HepG2 (cell line): ENCODE data around the gene SSU72. TPM values are rescaled to one million over a fixed set of nuclear protein-coding genes. Genes with fewer than 3 reads are reported as not detected.

Experiments used
- BCL3 ChIP-seq: sonication (generic); formaldehyde crosslinking; IDR thresholded peaks from 2 replicates; pipeline ENCODE4 v1.5.1; 2020; ENCODE audit warnings: mild to moderate bottlenecking, missing genetic modification reagents, moderate library complexity
- NFYB ChIP-seq: sonication (generic); formaldehyde crosslinking; IDR thresholded peaks from 2 replicates; pipeline ENCODE4 v1.4.0; 2020; ENCODE audit warnings: missing genetic modification reagents
- NR2C2 ChIP-seq: sonication (generic); formaldehyde crosslinking; IDR thresholded peaks from 2 replicates; pipeline ENCODE4 v1.4.0; 2020; ENCODE audit warnings: missing genetic modification reagents, mild to moderate bottlenecking, moderate library complexity, borderline replicate concordance
- TARDBP ChIP-seq: sonication (generic); formaldehyde crosslinking; IDR thresholded peaks from 2 replicates; pipeline ENCODE4 v1.8.0; 2022; ENCODE audit warnings: mild to moderate bottlenecking, missing genetic modification reagents
- THAP11 ChIP-seq: IDR thresholded peaks from 2 replicates; pipeline ENCODE4 v1.6.1; 2016; ENCODE audit warnings: missing biosample characterization, missing genetic modification reagents
- ZHX2 ChIP-seq, 2 experiments: sonication (generic) in 1 of 2; formaldehyde crosslinking in 1 of 2; IDR thresholded peaks; 2 replicates each; pipeline versions ENCODE4 v1.6.1 to v1.9.0; 2014 to 2022; ENCODE audit warnings: antibody characterized with exemption in 1 of 2, borderline replicate concordance in 1 of 2, inconsistent platforms in 1 of 2, low read depth in 1 of 2, missing genetic modification reagents in 1 of 2
- ZMYM2 ChIP-seq: sonication (generic); formaldehyde crosslinking; IDR thresholded peaks from 2 replicates; pipeline ENCODE4 v1.8.0; 2022; ENCODE audit warnings: mild to moderate bottlenecking, missing genetic modification reagents
- ZNF451 ChIP-seq: sonication (generic); formaldehyde crosslinking; IDR thresholded peaks from 2 replicates; pipeline ENCODE4 v1.5.0; 2020; ENCODE audit warnings: mild to moderate bottlenecking, missing genetic modification reagents
- ZNF598 ChIP-seq: sonication (generic); formaldehyde crosslinking; IDR thresholded peaks from 2 replicates; pipeline ENCODE4 v1.5.1; 2020; ENCODE audit warnings: mild to moderate bottlenecking, missing genetic modification reagents, borderline replicate concordance
- ZNF616 ChIP-seq: sonication (generic); formaldehyde crosslinking; IDR thresholded peaks from 2 replicates; pipeline ENCODE4 v1.5.0; 2020; ENCODE audit warnings: low read depth, mild to moderate bottlenecking, missing genetic modification reagents
- ZNF639 ChIP-seq: conservative IDR thresholded peaks from 2 replicates; pipeline ENCODE4 v1.6.1; 2018; ENCODE audit warnings: missing genetic modification reagents
- ZNF646 ChIP-seq: sonication (generic); formaldehyde crosslinking; IDR thresholded peaks from 2 replicates; pipeline ENCODE4 v1.9.0; 2021; ENCODE audit warnings: mild to moderate bottlenecking, missing genetic modification reagents
- polyA plus RNA-seq, 8 experiments: library from polyadenylated mRNA; depleted of rRNA in 3 of 8; stranded (reverse) in 7 of 8; unstranded in 1 of 8; fragments of >200 nt; fragmentation: Illumina TruSeq in 4 of 8; extraction: Trizol in 4 of 8; gene quantifications; 2 replicates each; pipeline versions ENCODE4 v1.2.1 to v1.2.3, GENCODE V29; 2011 to 2016; ENCODE audit warnings: low read depth in 4 of 8, missing spikeins in 1 of 8, mixed read lengths in 1 of 8; ENCODE audit not compliant: insufficient read depth in 1 of 8
- total RNA-seq, 5 experiments: library from RNA; depleted of rRNA; stranded (reverse); fragments of >200 nt; fragmentation: Illumina TruSeq; extraction: Trizol; gene quantifications; 2 replicates each; pipeline ENCODE4 v1.2.3, GENCODE V29; 2016; ENCODE audit warnings: low read depth in 1 of 5

Gene SSU72
- total and polyA plus RNA-seq, 2 of the 13 experiments (the other 11 are each of a cell fraction or from before 2014, with no cell fraction given): 42.8 to 67.1 TPM

- peak; percentile 29; the same call in 1 of the 2 replicates for TF ChIP-seq BCL3 (CRISPR knock-in tag)
- 0 out of 2 replicates have a peak, but pooled peaks have one; percentile 42 for TF ChIP-seq ZNF616 (CRISPR knock-in tag)
- peak; percentile 59; the same call in 1 of the 2 replicates for TF ChIP-seq ZNF639 (CRISPR knock-in tag)
- TF ChIP-seq ZNF598 (CRISPR knock-in tag): peak; percentile 88
- TF ChIP-seq ZMYM2 (CRISPR knock-in tag): 0 out of 2 replicates have a peak, but pooled peaks have one; percentile 38
- 0 out of 2 replicates have a peak, but pooled peaks have one; percentile 39 for TF ChIP-seq ZNF451 (CRISPR knock-in tag)
- peak; percentile 20; the same call in 1 of the 2 replicates for TF ChIP-seq NFYB
- peak; percentile 100 for TF ChIP-seq ZHX2 (IDR thresholded peaks at IDR 0.05; ENCODE audit: low read depth)
- no peak for TF ChIP-seq ZHX2 (CRISPR knock-in tag; IDR thresholded peaks at IDR 0.05; ENCODE audit: borderline replicate concordance)
- TF ChIP-seq THAP11 (CRISPR knock-in tag): peak; percentile 94
- no peak for TF ChIP-seq ZNF646 (CRISPR knock-in tag)
- peak; percentile 72; the same call in 1 of the 2 replicates for TF ChIP-seq TARDBP (CRISPR knock-in tag)
- peak; percentile 42; the same call in 1 of the 2 replicates for TF ChIP-seq NR2C2
Observed at GRCh38 chr1:1574721-1575537, at the start of gene SSU72 (continued).
